Measurements from ENCODE around the gene CST5.

GRCh38 chr20:23923891-23924435 is 44.4 kb upstream of the CST5 start:
- TF ChIP-seq POLR2A (IDR thresholded peaks at IDR 0.05) (no peak), EP300 (IDR thresholded peaks at IDR 0.05) (no peak)
